ENCODE measurements around the gene DEFB131A. TPM values are rescaled to one million over a fixed set of nuclear protein-coding genes. Genes with fewer than 3 reads are reported as not detected.
"Not testable (repeated sequence)": the region's sequence is repeated elsewhere in the genome, so short reads cannot be mapped to it uniquely, and the experiment has no call there.

DEFB131A gene
- total RNA-seq, 4 donors from 2014 or later: not detected

DNA sequence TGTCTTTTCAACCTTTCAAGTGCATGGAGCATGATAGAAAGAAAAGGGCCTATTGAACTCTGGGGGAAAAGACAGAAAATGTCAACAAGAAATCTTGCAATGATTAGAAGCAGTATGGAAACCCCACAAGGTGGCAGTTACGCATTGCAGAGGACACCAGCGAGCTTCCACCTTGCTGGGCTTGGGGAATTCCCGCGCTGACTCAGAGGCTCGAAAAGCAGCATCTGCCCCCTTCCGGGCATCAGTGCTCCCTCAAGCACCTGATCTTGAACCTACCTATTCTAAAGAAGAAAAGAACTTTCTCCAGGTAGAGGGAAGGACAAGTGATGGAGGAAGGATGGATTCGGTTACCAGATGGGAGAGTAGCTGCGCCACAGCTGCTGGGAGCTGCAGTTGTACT is 35.3 kb downstream of the DEFB131A start:
- not testable (repeated sequence) for H3K4me3 ChIP-seq; DNase-seq (ENCODE audit: low spot score in 2 of 2); H3K9me3 ChIP-seq; H3K36me3 ChIP-seq; H3K4me1 ChIP-seq; H3K27ac ChIP-seq; H3K27me3 ChIP-seq
- WGBS: 24% methylated on average over 7 of the region's 8 CpGs

DNA sequence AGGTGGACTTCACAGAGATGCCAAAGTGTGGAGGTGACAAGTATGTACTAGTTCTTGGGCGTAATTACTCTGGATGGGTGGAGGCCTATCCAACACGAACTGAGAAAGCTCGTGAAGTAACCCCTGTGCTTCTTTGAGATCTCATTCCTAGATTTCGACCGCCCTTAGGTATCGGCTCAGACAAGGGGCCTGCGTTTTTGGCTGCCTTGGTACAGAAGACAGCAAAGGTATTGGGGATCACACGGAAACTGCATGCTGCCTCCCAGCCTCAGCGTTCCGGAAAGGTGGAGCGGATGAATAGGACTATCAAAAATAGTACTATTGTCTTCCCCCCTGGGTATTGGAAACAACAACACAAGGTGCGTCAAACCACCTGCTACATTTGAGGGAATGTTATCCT is 35.9 kb downstream of the DEFB131A start:
- WGBS: 90% methylated on average over 9 of the region's 12 CpGs
- not testable (repeated sequence) for H3K27me3 ChIP-seq; H3K36me3 ChIP-seq; H3K9me3 ChIP-seq; H3K27ac ChIP-seq; H3K4me1 ChIP-seq; DNase-seq (ENCODE audit: low spot score in 2 of 2); H3K4me3 ChIP-seq

DNA sequence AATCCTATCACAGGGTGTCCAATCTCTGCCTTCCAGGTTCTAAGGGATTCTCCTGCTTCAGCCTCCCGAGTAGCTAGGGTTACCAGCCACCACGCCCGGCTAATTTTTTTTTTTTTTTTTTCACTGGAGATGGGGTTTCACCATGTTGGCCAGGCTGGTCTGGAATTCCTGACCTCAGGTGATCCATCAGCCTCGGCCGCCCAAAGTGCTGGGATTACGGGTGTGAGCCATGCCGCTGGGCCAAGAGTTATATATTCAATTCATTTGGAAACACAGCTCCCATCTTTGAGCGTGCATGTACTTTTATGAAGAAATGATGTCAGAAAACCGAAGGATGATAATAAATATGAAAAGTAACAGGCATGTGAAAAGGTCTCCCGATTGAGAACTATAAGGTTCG is 38.7 kb downstream of the DEFB131A start:
- H3K27me3 ChIP-seq; H3K4me1 ChIP-seq; H3K36me3 ChIP-seq; H3K4me3 ChIP-seq; H3K27ac ChIP-seq; DNase-seq (ENCODE audit: low spot score in 2 of 2); H3K9me3 ChIP-seq: not testable (repeated sequence)
- 90% methylated on average over 11 of the region's 11 CpGs for WGBS

DNA sequence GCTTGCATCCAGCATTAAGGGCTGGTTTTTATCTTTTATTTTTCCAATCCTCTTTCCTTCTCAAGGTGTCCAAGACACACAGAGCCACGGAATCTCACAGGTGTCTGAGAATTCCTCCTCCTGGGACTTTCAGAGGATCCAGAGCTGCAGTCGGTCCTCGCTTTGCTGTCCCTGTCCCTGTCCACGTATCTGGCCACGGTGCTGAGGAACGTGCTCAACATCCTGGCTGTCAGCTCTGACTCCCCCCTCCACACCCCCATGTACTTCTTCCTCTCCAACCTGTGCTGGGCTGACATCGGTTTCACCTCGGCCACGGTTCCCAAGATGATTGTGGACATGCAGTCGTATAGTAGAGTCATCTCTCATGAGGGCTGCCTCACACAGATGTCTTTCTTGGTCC is 39.5 kb downstream of the DEFB131A start:
- peak in 1 of 2 donors; percentile 2 for DNase-seq (ENCODE audit: low spot score in 2 of 2)
- not testable (repeated sequence) for H3K27me3 ChIP-seq, H3K27ac ChIP-seq, H3K36me3 ChIP-seq, H3K4me3 ChIP-seq, H3K9me3 ChIP-seq, H3K4me1 ChIP-seq
- WGBS: 90% methylated on average over 10 of the region's 10 CpGs

DNA sequence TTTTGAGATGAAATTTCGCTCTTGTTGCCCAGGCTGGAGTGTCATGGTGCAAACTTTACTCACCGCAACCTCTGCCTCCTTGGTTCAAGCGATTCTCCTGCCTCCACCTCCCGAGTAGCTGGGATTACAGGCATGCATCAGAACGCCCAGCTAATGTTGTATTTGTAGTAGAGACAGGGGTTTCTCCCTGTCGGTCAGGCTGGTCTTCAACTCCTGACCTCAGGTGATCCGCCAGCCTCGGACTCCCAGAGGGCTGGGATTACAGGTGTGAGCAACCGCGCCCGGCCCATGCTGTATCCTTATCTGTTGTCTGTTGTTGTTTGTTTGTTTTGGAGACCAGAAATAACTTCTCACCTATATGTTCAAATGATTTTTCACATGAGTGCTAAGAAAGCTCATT is 42.7 kb downstream of the DEFB131A start:
- not testable (repeated sequence) for H3K9me3 ChIP-seq; H3K4me1 ChIP-seq; H3K27me3 ChIP-seq; H3K27ac ChIP-seq; DNase-seq (ENCODE audit: low spot score in 2 of 2); H3K4me3 ChIP-seq; H3K36me3 ChIP-seq
- 83% methylated on average over 11 of the region's 11 CpGs for WGBS

DNA sequence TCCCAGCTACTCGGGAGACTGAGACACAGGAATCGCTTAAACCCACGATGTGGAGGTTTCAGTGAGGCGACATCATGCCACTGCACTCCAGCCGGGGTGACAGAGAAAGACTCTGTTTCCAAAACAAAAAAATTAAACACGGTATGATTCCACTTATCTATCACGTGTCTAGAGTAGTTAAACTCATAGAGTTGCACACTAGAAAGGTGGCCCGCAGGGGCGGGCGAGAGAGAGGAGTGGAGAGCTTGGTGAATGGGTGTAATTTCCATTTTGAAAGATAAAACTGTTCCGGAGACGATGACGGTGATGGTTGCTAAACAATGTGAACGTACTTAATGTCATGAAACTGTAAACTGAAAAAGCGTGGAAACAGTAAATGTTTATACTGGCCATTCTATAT is 44.6 kb downstream of the DEFB131A start:
- H3K4me3 ChIP-seq; DNase-seq (ENCODE audit: low spot score in 2 of 2): not testable (repeated sequence)
- 85% methylated on average over 15 of the region's 15 CpGs for WGBS

DNA sequence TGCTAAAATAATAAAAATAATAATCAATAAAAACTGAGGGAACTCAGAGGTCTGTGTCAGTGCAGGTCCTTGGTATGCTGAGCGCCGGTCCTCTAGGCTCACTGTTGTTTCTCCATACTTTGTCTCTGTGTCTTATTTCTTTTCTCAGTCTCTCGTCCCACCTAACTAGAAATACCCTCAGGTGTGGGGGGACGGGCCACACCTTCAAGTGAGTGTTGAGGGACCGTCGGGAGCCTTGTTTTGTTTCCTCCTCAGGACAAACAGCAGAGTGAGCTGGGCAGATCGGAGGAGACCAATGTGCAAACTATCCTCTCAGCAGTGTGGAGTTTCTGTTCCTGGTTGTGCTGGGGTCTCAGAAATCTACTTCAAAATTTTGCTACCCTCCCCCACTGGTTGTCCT is 46.3 kb downstream of the DEFB131A start:
- not testable (repeated sequence) for H3K36me3 ChIP-seq; H3K9me3 ChIP-seq; H3K27ac ChIP-seq; H3K27me3 ChIP-seq; H3K4me1 ChIP-seq; DNase-seq (ENCODE audit: low spot score in 2 of 2); H3K4me3 ChIP-seq
- 54% methylated on average over 7 of the region's 7 CpGs for WGBS

More for the DNA sequence above, 44.6 kb downstream of the DEFB131A start:
- H3K4me1 ChIP-seq, H3K27ac ChIP-seq, H3K36me3 ChIP-seq, H3K9me3 ChIP-seq, H3K27me3 ChIP-seq: not testable (repeated sequence)

DNA sequence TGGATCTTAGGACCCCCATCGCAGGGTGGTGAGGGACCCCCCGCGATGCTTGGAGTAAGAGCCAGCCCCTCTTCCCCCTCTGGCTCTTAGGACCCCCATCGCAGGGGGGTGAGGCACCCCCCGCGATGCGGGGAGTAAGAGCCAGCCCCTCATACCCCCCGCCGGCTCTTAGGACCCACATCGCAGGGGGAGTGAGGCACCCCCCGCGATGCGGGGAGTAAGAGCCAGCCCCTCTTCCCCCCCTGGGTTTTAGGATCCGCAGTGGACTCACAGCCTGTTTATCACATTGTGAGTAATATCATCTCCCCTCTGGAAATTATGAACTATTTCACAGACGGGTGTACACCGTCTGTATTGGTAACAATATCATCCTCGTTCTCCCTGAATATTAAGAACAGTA is 46.8 kb downstream of the DEFB131A start:
- not testable (repeated sequence) for H3K4me1 ChIP-seq; H3K27me3 ChIP-seq; H3K36me3 ChIP-seq; DNase-seq (ENCODE audit: low spot score in 2 of 2); H3K4me3 ChIP-seq; H3K9me3 ChIP-seq; H3K27ac ChIP-seq
- 73% methylated on average over 12 of the region's 17 CpGs for WGBS

DNA sequence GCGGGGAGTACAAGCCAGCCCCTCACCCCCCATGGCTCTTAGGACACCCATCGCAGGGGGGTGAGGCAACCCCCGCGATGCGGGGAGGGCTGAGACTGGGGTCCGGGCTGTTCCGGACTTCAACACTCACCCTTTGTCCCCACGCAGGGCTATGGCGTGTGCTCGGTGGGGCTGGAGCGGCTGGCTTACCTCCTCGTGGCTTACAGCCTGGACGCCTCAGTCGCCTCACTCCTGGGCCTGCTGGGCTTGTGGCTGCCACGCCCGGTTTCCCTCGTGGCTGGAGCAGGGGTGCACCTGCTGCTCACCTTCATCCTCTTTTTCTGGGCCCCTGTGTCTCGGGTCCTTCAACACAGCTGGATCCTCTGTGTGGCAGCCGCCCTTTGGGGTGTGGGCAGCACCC is 49.4 kb downstream of the DEFB131A start:
- DNase-seq (ENCODE audit: low spot score in 2 of 2); H3K36me3 ChIP-seq: not testable (repeated sequence)
- WGBS: 81% methylated on average over 14 of the region's 19 CpGs

DNA sequence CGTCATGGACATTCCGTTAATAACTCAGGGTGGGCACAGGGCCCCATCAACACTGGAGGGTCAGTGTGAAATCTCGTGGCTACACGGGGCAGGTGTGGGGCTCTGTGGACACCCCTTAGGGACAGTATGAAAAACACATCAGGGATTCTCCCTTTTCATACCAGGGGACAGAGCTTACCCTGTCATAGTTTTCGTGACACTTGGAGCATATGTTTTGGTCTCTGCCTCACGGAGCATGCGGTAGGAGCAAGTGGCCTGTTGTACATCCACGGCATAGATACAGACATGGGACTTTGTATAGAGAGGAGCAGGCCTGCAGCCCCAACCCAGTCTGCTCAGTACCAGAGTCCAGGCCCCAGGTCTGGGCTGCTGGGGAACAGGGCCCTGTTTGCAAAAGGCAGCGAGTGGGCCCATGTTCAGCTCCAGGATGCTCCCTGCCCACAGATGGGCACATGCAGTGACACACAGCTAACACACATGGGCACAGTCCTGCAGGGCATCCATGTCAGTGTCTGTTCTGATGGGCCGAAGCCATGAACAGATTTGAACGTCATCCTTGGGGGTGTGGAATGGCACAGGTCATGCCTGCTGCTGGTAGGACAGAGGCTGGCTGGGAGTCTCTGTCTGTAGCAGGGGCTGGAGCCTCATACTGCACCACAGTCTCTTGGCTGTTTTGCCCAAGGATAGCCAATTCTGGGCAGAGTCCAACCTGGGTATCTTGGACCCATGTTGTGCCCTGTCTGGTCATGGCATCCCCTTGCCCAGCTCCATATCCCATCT is 50.2 kb downstream of the DEFB131A start:
- H3K4me3 ChIP-seq: not testable (repeated sequence)

More for the DNA sequence above, 49.4 kb downstream of the DEFB131A start:
- not testable (repeated sequence) for H3K9me3 ChIP-seq, H3K4me3 ChIP-seq, H3K27me3 ChIP-seq, H3K27ac ChIP-seq, H3K4me1 ChIP-seq

DNA sequence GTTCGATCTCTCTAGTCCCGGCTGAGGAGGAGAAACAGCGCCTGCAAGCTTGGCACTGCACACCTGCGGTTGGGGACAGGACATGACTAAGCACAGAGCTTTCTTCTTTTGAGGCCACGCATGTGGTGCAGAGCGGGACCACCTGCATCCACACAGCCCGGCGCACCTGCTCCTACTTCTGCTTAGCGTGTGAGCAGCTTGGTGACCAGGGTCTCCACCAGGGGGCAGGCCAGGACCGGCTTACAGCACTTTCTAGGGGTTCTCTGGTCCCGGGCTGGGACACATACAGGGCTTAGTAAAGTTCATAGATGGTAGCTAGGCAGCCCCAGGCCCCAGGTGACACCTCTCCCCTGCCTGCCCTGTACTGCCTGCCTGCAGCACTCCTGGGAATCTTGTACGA is 51.2 kb downstream of the DEFB131A start:
- not testable (repeated sequence) for H3K4me3 ChIP-seq, H3K9me3 ChIP-seq, H3K27ac ChIP-seq, H3K4me1 ChIP-seq, H3K36me3 ChIP-seq
- WGBS: no CpG with 5 or more reads among the region's 12 CpGs
- H3K27me3 ChIP-seq: peaks cover 11% of the 10 kb centered on the region
- TF ChIP-seq, protein P1, sequence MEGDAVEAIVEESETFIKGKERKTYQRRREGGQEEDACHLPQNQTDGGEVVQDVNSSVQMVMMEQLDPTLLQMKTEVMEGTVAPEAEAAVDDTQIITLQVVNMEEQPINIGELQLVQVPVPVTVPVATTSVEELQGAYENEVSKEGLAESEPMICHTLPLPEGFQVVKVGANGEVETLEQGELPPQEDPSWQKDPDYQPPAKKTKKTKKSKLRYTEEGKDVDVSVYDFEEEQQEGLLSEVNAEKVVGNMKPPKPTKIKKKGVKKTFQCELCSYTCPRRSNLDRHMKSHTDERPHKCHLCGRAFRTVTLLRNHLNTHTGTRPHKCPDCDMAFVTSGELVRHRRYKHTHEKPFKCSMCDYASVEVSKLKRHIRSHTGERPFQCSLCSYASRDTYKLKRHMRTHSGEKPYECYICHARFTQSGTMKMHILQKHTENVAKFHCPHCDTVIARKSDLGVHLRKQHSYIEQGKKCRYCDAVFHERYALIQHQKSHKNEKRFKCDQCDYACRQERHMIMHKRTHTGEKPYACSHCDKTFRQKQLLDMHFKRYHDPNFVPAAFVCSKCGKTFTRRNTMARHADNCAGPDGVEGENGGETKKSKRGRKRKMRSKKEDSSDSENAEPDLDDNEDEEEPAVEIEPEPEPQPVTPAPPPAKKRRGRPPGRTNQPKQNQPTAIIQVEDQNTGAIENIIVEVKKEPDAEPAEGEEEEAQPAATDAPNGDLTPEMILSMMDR (IDR thresholded peaks at IDR 0.05): peak; percentile 5 to 42
- DNase-seq (ENCODE audit: low spot score in 2 of 2): peak in 1 of 2 donors; percentile 84

More for the DNA sequence above, 50.2 kb downstream of the DEFB131A start:
- not testable (repeated sequence) for H3K9me3 ChIP-seq; DNase-seq (ENCODE audit: low spot score in 2 of 2); H3K36me3 ChIP-seq; H3K4me1 ChIP-seq; H3K27ac ChIP-seq
- WGBS: 84% methylated on average over 8 of the region's 11 CpGs
- H3K27me3 ChIP-seq: peaks cover 10% of the 10 kb centered on the region

DNA sequence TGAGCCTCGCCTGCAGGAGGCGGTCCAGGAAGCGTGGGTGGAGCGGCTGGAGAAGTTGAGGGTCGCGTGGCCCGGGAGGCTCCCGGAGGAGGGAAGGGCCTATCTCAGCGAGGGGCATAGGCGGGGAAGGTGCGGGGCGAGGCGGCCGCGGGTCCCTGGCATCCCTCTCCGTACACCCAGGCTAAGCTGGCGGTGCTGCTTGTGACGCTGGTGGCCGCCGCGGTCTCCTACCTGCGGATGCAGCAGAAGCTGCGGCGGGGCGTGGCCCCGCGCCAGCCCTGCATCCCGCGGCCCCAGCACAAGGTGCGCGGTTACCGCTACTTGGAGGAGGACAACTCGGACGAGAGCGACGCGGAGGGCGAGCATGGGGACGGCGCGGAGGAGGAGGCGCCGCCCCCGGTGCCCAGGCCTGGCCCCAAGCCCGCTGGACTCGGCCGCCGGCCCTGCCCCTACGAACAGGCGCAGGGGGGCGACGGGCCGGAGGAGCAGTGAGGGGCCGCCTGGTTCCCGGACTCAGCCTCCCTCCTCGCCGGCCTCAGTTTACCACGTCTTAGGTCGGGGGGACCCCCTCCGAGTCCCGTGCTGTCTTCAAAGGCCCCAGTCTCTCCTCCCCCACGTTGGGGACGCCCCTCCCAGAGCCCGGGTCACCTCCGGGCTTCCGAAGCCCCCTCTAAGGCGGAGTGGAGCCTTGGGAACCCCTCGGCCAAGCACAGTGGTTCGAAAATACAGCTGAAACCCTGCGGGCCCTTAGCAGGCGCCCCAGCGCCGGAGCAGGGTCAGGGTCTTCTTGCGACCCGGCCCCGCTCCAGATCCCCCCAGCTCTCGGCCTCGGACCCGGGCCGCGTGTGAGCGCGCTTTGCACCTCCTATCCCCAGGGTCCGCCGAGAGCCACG is 53.6 kb downstream of the DEFB131A start:
- not testable (repeated sequence) for DNase-seq (ENCODE audit: low spot score in 2 of 2); H3K36me3 ChIP-seq; H3K4me1 ChIP-seq; H3K9me3 ChIP-seq; H3K27ac ChIP-seq
- Histone ChIP-seq H3K4me3 (peak overlapping the region; percentile 22), H3K27me3 (peaks cover 11% of the 10 kb centered on the region)
- 8% methylated on average over 24 of the region's 86 CpGs for WGBS

DNA sequence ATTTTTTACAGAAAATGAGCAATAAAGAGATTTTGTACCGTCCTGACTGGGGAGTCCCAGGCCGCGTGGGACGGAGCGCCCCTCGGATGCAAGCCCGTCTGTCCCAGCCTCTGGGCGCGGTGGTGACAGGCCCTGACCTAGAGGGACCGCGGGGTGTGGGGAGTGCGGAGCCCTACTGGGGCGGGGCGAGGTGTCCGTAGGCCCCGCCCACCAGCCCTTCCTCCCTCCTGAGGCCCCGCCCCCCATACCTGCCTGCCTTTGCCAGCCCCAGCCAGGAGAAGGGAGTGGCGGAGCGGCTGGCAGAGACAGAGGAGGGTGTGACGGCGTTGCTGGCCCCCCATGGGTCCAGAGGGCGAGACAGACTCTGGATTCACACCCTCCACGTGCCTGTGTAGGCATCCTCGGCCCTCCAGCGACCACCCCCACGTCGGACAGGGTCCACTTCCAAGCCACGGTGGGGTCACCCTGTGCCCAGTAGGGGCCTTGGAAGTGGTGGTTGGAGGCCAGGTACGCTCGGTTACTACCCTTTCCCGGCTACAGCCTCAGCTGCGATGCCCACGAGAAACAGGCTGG is 54.3 kb downstream of the DEFB131A start:
- peak overlapping the region; percentile 22 for H3K4me3 ChIP-seq
- DNase-seq (ENCODE audit: low spot score in 2 of 2): not testable (repeated sequence)

More for the DNA sequence above, 54.3 kb downstream of the DEFB131A start:
- not testable (repeated sequence) for H3K4me1 ChIP-seq, H3K36me3 ChIP-seq, H3K27ac ChIP-seq, H3K9me3 ChIP-seq
- 27% methylated on average over 13 of the region's 33 CpGs for WGBS
- peaks cover 11% of the 10 kb centered on the region for H3K27me3 ChIP-seq

All from suprapubic skin (tissue), 4 donors.